ENCODE data around the gene MTERF2. TPM values are rescaled to one million over a fixed set of nuclear protein-coding genes. Genes with fewer than 3 reads are reported as not detected.
A peak's percentile ranks its signal among the peaks of the same experiment; 100 is the strongest.
"Not testable (repeated sequence)": the region's sequence is repeated elsewhere in the genome, so short reads cannot be mapped to it uniquely, and the experiment has no call there.

Gene MTERF2
- total and polyA plus RNA-seq, 2 experiments from 2014 or later, result 16.7 to 20.6 TPM

GRCh38 chr12:107011519-107011918 lies 24.6 kb upstream of the MTERF2 start:
- H3K4me1 ChIP-seq (ENCODE audit: insufficient read depth), result no peaks in the 10 kb centered on the region
- 92% methylated on average over 2 of the region's 2 CpGs for WGBS (ENCODE audit: low lambda C conversion rate, missing lambda C conversion rate)
- no peaks in the 10 kb centered on the region for H3K9me3 ChIP-seq (ENCODE audit: low read depth)
- H3K4me3 ChIP-seq, result no peak overlapping the region
- H3K79me2 ChIP-seq, result no peaks in the 10 kb centered on the region
- no peak overlapping the region for H2AFZ ChIP-seq
- no peaks in the 10 kb centered on the region for H3K9me2 ChIP-seq (replicated peaks; ENCODE audit: insufficient read depth)
- DNase-seq (ENCODE audit: low spot score), result no peak
- no peaks in the 10 kb centered on the region for H3K36me3 ChIP-seq (replicated peaks; ENCODE audit: insufficient read depth, low read depth)
- no peaks in the 10 kb centered on the region for H4K20me1 ChIP-seq (ENCODE audit: insufficient read depth, poor library complexity, severe bottlenecking)
- H3K27ac ChIP-seq, result no peak overlapping the region
- no peak overlapping the region for H3K4me2 ChIP-seq
- TF ChIP-seq EZH2phosphoT487 (IDR thresholded peaks at IDR 0.05; ENCODE audit: low read depth, severe bottlenecking, unreplicated experiment) (no peak), EZH2 (IDR thresholded peaks at IDR 0.05; ENCODE audit: borderline replicate concordance) (no peak), CTCF (IDR thresholded peaks at IDR 0.05; ENCODE audit: poor library complexity) (no peak)
- no peaks in the 10 kb centered on the region for H3K27me3 ChIP-seq

- Histone ChIP-seq H3K36me3 (replicated peaks; ENCODE audit: insufficient read depth, low read depth) (no peaks in the 10 kb centered on the region), H2AFZ (no peak overlapping the region), H3K9me2 (replicated peaks; ENCODE audit: insufficient read depth) (no peaks in the 10 kb centered on the region), H3K4me2 (no peak overlapping the region), H3K27ac (no peak overlapping the region), H3K27me3 (no peaks in the 10 kb centered on the region), H4K20me1 (ENCODE audit: insufficient read depth, poor library complexity, severe bottlenecking) (no peaks in the 10 kb centered on the region), H3K9me3 (ENCODE audit: low read depth) (no peaks in the 10 kb centered on the region), H3K79me2 (no peaks in the 10 kb centered on the region), H3K4me1 (ENCODE audit: insufficient read depth) (no peaks in the 10 kb centered on the region), H3K4me3 (no peak overlapping the region)
- DNase-seq (ENCODE audit: low spot score), result no peak
- TF ChIP-seq CTCF (IDR thresholded peaks at IDR 0.05; ENCODE audit: poor library complexity), result no peak
- no peak for TF ChIP-seq EZH2phosphoT487 (IDR thresholded peaks at IDR 0.05; ENCODE audit: low read depth, severe bottlenecking, unreplicated experiment)
- TF ChIP-seq EZH2 (IDR thresholded peaks at IDR 0.05; ENCODE audit: borderline replicate concordance), result no peak
- 99% methylated on average over 4 of the region's 4 CpGs for WGBS (ENCODE audit: low lambda C conversion rate, missing lambda C conversion rate)
Measured at GRCh38 chr12:107007411-107007810, 20.5 kb upstream of the MTERF2 start.

- not testable (repeated sequence) for H3K27me3 ChIP-seq; H3K4me2 ChIP-seq; H3K9me2 ChIP-seq (replicated peaks; ENCODE audit: insufficient read depth); H3K4me1 ChIP-seq (ENCODE audit: insufficient read depth); DNase-seq (ENCODE audit: low spot score); H3K4me3 ChIP-seq; H3K36me3 ChIP-seq (replicated peaks; ENCODE audit: insufficient read depth, low read depth); H3K27ac ChIP-seq; H4K20me1 ChIP-seq (ENCODE audit: insufficient read depth, poor library complexity, severe bottlenecking); H3K9me3 ChIP-seq (ENCODE audit: low read depth); H2AFZ ChIP-seq; H3K79me2 ChIP-seq
- 92% methylated on average over 4 of the region's 4 CpGs for WGBS (ENCODE audit: low lambda C conversion rate, missing lambda C conversion rate)
Measured at GRCh38 chr12:107002665-107003064, 15.7 kb upstream of the MTERF2 start.

GRCh38 chr12:106999446-106999845 lies 12.5 kb upstream of the MTERF2 start:
- Histone ChIP-seq H3K4me1 (ENCODE audit: insufficient read depth) (no peaks in the 10 kb centered on the region), H3K36me3 (replicated peaks; ENCODE audit: insufficient read depth, low read depth) (no peaks in the 10 kb centered on the region)
- WGBS (ENCODE audit: low lambda C conversion rate, missing lambda C conversion rate), result 85% methylated on average over 6 of the region's 6 CpGs

More at GRCh38 chr12:106999446-106999845, 12.5 kb upstream of the MTERF2 start:
- Histone ChIP-seq H4K20me1 (ENCODE audit: insufficient read depth, poor library complexity, severe bottlenecking) (no peaks in the 10 kb centered on the region), H3K27ac (no peak overlapping the region), H3K4me2 (no peak overlapping the region), H2AFZ (no peak overlapping the region), H3K9me3 (ENCODE audit: low read depth) (no peaks in the 10 kb centered on the region), H3K9me2 (replicated peaks; ENCODE audit: insufficient read depth) (no peaks in the 10 kb centered on the region), H3K4me3 (no peak overlapping the region), H3K27me3 (no peaks in the 10 kb centered on the region), H3K79me2 (no peaks in the 10 kb centered on the region)
- peak; percentile 27 for DNase-seq (ENCODE audit: low spot score)
- TF ChIP-seq EZH2 (IDR thresholded peaks at IDR 0.05; ENCODE audit: borderline replicate concordance), result no peak
- no peak for TF ChIP-seq EZH2phosphoT487 (IDR thresholded peaks at IDR 0.05; ENCODE audit: low read depth, severe bottlenecking, unreplicated experiment)
- TF ChIP-seq CTCF (IDR thresholded peaks at IDR 0.05; ENCODE audit: poor library complexity), result no peak
